H1 (cell line): Measurements from ENCODE around the gene ZKSCAN8.

Source experiments
- CTCF ChIP-seq, 3 experiments: IDR thresholded peaks; 1 replicate in 2 of 3; 2 replicates in 1 of 3; pipeline versions ENCODE4 v1.5.1 to v1.6.1; 2011; ENCODE audit warnings: low read length in 3 of 3, mild to moderate bottlenecking in 3 of 3, inconsistent platforms in 2 of 3, low read depth in 1 of 3, moderate library complexity in 1 of 3; ENCODE audit not compliant: insufficient read depth in 1 of 3; ENCODE audit errors: control extremely low read depth in 1 of 3
- POLR2A ChIP-seq, 2 experiments: IDR thresholded peaks; 1 replicate in 1 of 2; 2 replicates in 1 of 2; pipeline ENCODE4 v1.6.1; 2011; ENCODE audit warnings: low read depth in 2 of 2, low read length in 2 of 2, mild to moderate bottlenecking in 2 of 2; ENCODE audit errors: control extremely low read depth in 1 of 2

- TF ChIP-seq CTCF (IDR thresholded peaks at IDR 0.05; ENCODE audit: control extremely low read depth in 1 of 3, insufficient read depth in 1 of 3, low read depth in 1 of 3, low read length in 3 of 3) (peak in 2 of 3 experiments; percentile 23 to 52; a peak in 2 of 4 replicates), POLR2A (IDR thresholded peaks at IDR 0.05; ENCODE audit: control extremely low read depth in 1 of 2, low read depth in 2 of 2, low read length in 2 of 2) (no peak)
These were observed 7.7 kb upstream of the ZKSCAN8 start for GRCh38 chr6:28134015-28134414.
